ENCODE data around the gene PRC1.

PRC1 gene

GRCh38 chr15:90955624-90956273 is 38.6 kb downstream of the PRC1 start:
- no peak for DNase-seq (ENCODE audit: low spot score)

- peak; percentile 98 for DNase-seq (ENCODE audit: low spot score)
Observed at GRCh38 chr15:90954712-90955623, 39.4 kb downstream of the PRC1 start, which contains the start of gene RCCD1. Gene RCCD1 (plus strand): TSS chr15:90954884. CDS start chr15:90956735, 1,851 bp downstream.

- DNase-seq (ENCODE audit: low spot score) = no peak
Observed at GRCh38 chr15:90953947-90954711, 40.2 kb downstream of the PRC1 start.

- DNase-seq (ENCODE audit: low spot score) = no peak
Observed at GRCh38 chr15:90952901-90953677, 41.2 kb downstream of the PRC1 start.

GRCh38 chr15:90950676-90951075 is 43.7 kb downstream of the PRC1 start:
- DNase-seq (ENCODE audit: low spot score) = no peak

- no peak for DNase-seq (ENCODE audit: low spot score)
Observed at GRCh38 chr15:90949979-90950675, 44.2 kb downstream of the PRC1 start.

GRCh38 chr15:90948506-90948905 is 45.8 kb downstream of the PRC1 start:
- DNase-seq (ENCODE audit: low spot score) = no peak

GRCh38 chr15:90947577-90948357 is 46.6 kb downstream of the PRC1 start:
- DNase-seq (ENCODE audit: low spot score) = no peak

GRCh38 chr15:90946941-90947576 is 47.3 kb downstream of the PRC1 start:
- DNase-seq (ENCODE audit: low spot score) = no peak

GRCh38 chr15:90946538-90946937 is 47.8 kb downstream of the PRC1 start:
- DNase-seq (ENCODE audit: low spot score) = no peak

GRCh38 chr15:90945091-90945490 is 49.2 kb downstream of the PRC1 start:
- DNase-seq (ENCODE audit: low spot score) = no peak

GRCh38 chr15:90942354-90943120 is 51.8 kb downstream of the PRC1 start:
- no peak for DNase-seq (ENCODE audit: low spot score)

GRCh38 chr15:90941038-90941437 is 53.3 kb downstream of the PRC1 start:
- DNase-seq (ENCODE audit: low spot score) = no peak

- no peak for DNase-seq (ENCODE audit: low spot score)
Observed at GRCh38 chr15:90939756-90940155, 54.6 kb downstream of the PRC1 start.

GRCh38 chr15:90938261-90938660 is 56.1 kb downstream of the PRC1 start:
- no peak for DNase-seq (ENCODE audit: low spot score)

GRCh38 chr15:90936823-90937222 is 57.5 kb downstream of the PRC1 start:
- DNase-seq (ENCODE audit: low spot score) = no peak

GRCh38 chr15:90934949-90935751 is 59.2 kb downstream of the PRC1 start, which contains the start of gene UNC45A:
Gene UNC45A (plus strand): TSS chr15:90935285. CDS start chr15:90935325, 40 bp downstream.
- DNase-seq (ENCODE audit: low spot score) = peak; percentile 98

All from AG08396 (cell line).